ENCODE measurements around the gene MRPL55.
"Not testable (repeated sequence)": the region's sequence is repeated elsewhere in the genome, so short reads cannot be mapped to it uniquely, and the experiment has no call there.

MRPL55 gene

DNA sequence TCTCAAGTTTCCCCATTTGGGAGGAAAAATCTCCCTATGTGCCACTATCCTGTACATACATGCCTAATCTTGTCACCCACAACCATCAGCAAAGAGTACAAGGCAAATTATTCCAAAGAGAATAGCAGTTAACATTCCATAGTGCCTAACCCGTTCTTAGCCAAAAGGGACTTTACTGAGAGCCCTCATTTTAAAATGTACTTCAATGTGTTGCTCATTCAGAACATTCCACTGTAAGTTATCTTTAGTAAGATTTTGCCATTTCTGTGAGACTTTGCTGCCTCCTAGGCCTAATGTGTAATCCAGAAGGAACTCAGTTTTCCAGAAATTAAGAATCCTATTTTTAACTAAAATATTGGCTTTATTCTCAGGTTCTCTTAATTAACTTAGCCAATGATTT is 11.3 kb upstream of the MRPL55 start:
- no peak for DNase-seq

DNA sequence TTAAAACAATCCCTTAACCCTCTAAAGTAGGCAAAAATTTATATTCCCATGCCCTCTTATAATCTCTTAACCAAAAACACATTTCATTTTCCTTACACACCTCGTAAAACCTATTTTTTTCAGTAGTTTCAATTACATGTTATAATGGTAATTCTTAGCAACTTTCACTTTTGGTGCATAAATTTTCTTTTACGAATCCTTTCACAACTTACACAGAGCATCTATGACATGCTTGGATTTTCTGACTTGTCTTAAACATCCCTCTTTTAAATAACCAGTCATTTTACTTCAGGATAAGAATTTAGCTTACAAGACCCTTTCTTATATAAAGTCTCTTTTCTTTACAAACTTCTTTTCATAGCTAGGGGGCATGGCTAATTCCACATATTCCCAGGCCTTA is 8.9 kb upstream of the MRPL55 start:
- DNase-seq, result no peak

DNA sequence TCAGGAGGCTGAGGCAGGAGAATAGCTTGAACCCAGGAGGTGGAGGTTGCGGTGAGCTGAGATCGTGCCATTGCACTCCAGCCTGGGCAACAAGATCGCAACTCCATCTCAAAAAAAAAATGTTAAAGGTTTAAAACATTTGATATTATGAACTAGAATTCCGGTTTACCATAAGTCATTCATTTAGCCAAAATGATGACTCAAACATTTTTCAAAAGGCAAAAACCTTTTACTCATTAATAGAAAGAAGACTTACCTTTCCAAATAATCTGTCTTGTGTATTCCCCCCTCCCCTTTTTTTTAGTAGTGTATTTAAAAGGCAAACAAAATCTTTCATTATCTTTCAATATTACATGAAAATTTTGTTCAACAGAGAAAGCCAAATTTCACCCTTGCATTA is 8.2 kb upstream of the MRPL55 start:
- no peak for DNase-seq

DNA sequence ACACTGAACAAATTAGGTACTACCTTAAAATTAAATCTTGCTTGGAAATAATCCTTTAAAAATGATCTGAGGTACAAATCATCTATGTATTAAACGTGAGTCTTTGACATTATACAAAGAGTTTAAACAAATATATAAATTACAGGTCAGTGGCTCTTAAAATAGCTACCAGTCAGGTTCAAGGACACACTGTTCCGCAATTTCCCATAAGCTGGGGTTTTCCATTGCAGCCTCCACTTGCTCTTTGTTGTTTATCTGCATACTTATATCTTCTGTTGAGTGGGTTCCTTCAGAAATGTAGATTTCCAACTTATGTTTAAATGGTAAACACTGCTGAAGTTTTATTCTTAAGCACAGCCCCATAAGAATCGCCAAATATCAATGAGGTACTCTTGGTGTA is 5.7 kb upstream of the MRPL55 start:
- no peak for DNase-seq

DNA sequence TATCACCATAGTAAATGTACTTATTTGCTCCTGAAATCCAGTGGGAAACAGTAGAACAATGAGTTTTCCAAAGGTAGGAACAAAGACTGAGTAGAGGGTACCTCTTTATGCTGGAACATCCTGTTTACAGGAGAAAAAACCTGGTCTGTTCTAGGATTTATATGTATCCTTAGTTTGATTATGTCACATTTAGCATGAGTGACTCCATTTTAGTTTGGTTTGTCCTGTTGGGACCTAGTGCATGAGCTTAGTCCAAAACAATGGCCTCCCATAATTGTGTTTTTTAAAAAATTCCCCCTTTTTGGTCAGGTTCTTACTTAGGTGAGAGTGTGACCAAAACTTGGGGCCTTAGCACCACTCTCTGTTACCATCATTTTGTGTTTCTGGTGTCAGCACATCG is 3.5 kb upstream of the MRPL55 start:
- DNase-seq, result no peak

DNA sequence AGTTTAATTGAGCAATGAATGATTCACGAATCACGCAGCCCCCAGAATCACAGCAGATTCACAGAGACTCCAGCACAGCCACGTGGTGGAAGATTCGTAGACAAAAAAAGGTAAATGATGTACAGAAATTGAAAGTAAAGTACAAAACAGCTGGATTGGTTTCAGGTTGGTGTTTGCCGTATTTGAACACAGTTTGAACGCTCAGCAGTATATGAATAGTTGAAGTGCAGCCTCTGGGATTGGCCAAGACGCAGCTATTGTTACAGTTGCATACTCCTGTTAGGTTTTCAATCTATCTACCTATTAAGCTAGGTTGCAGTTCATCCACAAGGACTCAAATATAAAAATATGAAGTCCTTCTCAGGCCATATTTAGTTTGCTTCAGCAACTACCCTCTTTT is 3.1 kb upstream of the MRPL55 start:
- no peak for DNase-seq

DNA sequence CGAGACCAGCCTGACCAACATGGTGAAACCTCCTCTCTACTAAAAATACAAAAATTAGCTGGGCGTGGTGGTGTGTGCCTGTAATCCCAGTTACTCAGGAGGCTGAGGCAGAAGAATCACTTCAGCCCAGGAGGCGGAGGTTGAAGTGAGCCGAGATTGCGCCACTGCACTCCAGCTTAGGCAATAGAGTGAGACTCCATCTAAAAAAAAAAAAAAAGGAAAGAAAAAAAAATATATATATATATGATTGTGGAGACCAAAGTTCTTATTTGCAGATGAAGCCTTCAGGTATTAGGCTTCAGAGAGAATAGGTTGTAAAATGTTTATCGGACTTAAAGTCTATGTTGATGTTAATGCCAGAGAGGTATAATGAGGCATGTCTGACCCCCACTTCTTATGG is 2.2 kb upstream of the MRPL55 start:
- not testable (repeated sequence) for DNase-seq

DNA sequence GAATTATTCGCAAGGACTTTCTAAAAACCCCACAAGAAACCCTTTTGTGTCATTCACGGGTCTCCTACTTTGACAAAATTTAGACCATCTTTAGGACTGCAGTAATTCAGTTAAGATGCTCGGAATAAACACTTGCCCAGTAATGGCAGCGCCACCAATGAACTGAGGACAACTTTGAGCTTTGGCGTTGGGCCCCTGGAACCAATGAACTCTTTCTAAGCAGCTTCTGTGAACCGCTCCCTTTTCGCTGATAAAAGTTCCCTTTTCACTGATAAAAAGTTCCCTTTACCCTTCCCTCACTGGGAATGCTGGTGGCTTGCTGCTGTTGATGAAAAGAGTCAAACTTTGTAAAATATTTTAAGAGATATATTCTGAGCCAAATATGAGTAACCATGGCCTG is 1.5 kb upstream of the MRPL55 start:
- no peak for DNase-seq

DNA sequence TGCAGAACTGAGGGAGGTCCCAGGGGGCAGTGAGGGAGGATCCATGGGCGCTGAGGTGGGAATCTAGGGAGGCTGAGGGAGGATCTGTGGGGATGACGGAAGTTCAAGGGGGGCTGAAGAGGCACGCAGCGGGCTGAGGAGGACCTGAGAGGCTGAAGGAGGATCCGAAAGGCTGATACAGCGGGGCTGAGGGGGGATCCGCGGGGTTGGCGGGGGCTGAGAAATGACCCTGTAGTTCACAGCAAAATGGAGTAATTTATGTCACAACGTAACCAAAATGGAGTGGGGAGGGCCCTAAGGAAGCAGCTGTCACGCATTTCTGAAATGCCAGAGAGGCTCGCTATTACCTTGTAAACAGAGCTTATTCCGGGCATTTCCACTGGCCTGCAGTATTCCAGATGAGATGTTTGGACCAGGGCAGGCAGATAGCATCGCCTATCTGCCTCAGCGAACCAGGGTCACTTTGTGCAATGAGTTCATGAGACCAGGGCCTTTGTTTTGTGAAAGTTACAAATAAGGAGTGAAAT is 926 bp upstream of the MRPL55 start:
- peak; percentile 68 for DNase-seq

DNA sequence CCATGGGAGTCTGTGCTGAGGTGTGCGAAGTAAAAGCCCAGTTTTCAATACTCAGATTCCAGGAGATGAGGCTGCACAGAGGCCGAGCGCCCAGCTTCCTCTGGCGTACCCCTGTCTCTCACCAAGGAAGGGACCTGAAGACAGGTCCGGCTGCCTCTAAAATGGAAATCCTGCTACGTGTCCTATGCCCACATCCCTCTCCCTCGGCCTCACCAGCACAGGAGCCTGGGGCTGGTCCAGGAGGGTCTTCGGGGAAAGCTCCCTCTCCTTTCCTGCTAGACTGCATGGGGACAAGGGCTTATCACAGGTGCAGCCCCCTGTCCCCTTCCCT is 392 bp downstream of the MRPL55 start:
- DNase-seq, result no peak

DNA sequence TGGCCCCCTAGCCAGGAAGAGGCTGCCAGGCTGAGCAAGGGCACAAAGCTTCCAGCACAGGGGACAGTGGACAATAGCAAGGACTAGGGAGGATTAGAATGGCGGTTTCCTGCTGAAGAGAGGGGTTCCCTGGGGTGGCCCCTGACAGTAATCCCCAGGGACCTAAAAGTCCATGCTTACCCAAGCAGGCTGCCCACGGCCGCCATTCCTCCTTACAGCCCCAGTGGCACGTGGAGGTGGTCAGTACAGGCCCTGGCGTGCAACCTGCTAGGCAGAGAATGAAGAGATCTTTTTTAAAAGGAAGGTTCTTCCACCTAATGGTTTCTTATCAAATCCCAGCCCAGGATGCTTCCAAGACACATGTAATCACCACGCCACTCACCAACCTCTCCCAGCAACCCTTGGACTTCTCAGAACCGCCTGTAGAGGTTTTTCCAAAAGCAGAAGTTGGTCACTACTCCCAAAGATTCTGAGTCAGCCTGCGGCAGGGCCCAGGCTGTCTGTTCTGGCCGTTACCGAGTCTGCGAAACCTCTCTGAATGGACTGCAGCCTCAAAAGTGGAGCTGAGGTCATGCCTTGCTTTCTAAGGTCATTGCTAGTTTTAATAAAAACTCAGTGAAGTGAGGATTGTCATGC is 926 bp downstream of the MRPL55 start:
- no peak for DNase-seq

DNA sequence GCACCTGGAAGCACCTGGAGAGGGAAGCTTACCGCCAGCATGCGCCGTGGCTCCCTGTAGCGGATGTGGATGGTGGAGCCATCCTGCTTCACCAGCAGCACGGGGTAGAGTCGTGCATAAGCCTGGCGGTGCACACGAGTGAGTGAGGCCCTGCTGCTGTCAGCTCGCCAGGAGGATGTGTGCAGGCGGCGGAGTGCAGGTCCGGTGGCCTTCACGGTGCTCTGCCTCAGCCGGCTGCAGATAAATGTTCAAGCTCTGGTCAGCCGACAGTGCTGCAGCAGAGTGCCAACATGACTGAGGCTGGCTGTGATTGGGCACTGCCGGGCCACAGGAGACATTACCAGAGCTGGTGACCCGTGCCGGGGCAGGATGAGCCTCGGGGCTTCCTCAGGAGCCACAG is 1.5 kb downstream of the MRPL55 start:
- no peak for DNase-seq

DNA sequence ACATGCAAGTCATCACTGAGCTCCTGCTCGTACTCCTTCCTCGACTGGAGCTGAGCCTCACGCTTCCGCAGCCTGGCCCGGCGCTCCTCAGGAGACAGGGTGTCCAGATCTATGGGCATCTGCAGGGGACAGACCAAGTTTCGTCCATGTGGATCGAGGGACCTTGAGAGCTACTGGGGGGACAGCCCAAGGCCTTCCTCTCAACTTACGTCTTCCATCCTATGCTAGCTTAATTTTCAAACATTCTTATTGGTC is 2.4 kb downstream of the MRPL55 start:
- no peak for DNase-seq

DNA sequence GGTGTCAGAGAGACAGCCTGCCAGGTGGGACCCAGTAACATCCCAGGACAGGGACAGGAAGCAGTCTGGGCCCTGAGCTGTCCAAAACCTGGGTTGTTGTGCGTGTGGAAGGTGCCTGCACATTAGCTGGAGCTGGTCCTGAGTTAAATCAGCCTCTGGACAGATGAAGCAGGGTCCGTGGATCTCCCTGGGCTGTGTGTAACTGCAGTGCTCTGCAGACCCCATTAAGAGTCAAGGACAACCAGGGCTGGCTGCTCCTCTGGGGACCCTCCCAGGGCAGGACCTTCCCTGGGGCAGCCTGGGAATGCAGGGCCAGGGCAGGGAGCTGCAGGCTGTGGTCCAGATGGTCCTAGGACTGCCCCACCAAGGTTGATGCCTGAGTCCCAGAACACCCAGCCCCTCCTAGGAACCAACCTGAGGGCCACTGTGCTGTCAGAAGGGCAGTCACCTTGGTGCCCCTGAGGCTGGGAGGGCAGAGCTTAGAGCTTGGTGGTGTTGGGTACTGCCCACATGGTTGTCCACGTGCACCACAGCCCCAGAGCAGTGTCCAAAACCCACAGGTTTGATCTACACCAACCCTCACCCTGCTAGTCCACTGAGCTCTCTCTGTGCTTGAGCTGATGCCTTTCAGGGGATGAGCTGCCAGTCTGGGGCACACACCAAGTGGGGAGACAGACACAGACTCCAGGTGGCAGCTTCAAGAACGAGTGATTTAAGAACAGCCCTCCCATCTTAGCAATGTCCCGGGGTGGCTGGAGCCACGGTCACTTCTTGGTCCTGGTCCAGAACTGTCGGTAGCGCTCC is 2.9 kb downstream of the MRPL55 start:
- no peak for DNase-seq

DNA sequence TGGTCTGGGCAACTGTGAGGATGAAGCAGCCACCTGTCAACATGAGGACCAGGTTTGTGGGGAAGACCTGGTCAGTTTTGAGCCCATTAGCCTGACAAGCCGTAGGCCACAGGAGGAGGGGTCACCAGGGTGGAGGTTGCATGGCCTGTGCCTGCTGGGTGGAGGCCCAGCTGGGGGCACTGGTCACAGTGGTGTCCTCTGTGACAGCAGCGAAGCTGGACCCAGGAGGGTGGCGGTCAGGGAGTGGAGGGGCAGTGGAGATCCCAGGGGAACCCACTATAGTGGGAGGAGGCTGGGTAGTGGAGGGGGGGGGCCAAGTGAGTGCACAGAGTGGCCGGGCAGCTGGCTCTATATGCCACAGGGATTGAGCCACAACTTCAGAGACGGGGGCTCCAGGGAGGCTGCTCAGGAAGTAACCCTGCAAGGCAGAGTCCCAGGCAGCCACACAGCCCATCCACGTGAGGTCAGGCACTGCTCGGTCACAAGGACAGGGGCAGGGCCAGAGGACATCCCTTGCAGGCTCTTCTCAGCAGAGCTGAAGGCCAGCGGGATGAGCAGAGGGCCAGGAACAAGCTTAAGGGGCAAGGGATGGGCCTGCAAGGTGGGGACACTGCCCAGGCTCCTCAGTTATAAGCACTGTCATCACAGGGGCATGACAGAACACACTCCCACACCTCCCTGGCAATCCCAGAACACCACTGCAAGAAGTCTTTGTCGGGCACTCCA is 3.7 kb downstream of the MRPL55 start:
- DNase-seq, result no peak

DNA sequence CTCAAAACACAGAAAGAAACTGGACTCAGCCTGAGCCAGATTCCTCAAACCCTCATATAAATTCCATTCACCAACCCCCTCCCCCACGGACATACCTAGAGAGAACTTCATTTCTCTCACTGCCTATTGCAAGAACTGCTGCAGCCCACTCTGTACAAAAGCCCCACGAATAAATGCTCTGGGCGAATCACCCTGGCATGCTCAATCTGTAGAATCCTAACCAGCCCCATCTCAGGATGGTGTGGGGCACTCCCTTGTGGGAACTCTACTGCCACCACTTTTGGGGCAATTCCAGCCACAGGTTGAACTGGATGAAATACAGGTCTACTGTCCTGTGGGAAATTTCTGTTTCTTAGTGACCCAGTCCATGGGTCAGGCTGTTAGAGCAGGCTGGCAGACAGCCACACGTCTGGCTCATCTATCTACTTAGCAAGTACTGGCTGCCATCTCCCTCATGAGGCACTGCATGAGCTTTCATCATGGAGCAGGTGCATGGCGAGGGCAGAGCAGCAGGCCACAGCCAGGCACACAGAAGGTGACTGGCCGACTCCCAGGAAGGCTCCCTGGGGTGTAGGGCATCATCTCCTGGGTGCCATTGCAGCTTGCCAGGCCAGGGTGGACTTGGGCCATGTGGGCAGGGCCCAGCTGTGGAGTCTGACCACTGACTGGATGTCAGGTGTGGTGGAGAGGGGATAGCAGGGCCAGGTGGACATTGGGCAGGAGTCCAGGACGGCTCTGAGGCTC is 4.4 kb downstream of the MRPL55 start:
- no peak for DNase-seq

DNA sequence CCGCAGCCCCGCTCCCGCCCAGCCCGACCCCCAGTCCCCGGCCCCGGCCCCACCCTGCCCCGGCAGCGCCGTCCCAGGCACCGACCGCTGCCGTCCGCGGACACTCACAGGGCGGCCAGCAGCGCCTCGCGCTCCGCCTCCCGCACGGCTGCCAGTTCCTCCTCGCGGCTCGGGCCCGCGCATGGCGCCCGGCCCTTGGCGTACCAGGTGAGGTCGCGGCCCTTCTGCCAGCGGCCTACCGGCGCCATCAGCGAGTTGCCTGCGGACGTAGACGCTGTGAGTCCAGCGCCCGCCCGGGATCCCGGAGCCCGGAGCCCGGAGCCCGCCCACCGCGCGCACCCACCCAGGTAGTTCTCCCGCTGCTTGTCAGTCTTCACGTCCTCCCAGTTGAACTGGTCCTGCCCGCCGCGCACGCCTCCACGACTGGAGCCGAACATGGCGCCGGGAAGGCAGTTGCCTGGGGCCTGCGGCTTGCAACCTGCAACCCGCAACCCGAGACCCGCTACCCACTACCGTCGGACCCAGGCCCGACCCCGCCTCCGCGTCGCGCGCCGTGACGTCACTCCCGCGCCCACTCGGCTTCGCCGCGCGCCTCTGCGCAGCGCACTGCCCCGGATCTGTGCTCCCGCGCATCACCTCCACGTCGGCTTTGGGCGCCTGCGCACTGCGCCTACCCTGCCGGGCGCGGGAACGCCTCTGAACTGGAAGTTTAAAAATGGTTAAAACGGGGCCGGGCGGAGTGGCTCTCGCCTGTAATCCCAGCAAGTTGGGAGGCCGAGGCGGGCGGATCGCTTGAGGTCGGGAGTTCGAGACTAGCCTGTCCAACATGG is 6.1 kb downstream of the MRPL55 start, which contains the start of gene C1orf35:
Gene C1orf35 (minus strand): TSS at position 535 of the 830 bp plus-strand sequence. CDS start 98 bp downstream, at position 437.
- DNase-seq, result peak; percentile 96

DNA sequence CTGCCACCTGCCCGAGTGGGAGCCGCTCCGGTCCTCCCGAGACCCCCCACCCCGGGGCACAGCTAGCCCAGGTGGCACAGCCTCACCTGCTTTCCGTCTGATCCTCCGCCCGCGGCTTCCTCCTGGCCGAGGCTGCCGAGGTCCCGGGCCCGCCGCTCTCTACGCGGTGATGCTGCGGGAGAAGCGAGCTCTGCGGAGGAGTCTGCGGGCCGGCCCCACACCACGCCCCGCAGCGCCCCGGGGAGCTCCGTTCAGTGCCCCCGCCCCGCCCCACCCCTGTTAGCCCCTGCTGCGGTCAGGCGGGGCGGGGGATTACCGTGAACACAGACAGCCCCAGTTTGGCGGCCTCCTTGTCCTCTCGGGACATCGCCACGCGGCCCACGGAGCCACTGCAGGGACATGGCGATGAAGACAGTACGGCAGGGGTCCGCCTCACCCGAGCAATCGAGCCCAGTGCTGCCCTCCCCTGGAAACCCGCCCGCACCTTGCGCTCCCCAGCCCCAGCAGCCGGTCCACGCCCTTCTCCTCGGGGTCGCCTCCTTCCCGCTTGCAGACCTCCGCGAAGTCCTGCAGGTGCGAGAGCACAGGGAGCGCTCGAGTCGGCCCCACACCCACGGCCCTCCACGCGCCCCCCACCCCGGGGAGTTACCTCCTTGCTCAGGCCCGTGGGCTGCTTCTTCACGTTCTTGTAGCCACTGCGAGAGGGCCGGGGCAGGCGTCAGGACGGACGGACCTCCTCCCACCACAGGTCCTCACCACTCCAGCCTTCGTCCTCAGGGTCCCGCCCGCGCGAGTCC is 6.9 kb downstream of the MRPL55 start:
- DNase-seq, result peak; percentile 49

DNA sequence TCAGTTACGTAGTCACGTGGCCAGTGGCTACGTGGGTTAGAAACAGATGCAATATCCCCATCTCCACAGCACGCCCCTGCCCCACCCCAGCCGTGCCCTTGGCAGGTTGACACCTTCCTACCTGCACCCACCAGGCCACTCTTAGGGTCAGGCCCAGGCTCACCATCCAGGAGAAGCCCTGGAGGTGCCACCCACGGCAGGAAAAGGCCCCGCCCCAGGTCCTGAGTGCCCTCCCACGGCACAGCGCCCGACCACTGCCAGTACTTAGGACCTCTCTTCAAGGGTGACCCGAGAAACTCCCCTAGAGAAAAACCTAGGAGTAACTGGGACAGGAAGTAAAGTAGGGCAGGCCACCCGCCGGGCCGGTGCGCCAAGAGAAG is 7.5 kb downstream of the MRPL55 start:
- no peak for DNase-seq

DNA sequence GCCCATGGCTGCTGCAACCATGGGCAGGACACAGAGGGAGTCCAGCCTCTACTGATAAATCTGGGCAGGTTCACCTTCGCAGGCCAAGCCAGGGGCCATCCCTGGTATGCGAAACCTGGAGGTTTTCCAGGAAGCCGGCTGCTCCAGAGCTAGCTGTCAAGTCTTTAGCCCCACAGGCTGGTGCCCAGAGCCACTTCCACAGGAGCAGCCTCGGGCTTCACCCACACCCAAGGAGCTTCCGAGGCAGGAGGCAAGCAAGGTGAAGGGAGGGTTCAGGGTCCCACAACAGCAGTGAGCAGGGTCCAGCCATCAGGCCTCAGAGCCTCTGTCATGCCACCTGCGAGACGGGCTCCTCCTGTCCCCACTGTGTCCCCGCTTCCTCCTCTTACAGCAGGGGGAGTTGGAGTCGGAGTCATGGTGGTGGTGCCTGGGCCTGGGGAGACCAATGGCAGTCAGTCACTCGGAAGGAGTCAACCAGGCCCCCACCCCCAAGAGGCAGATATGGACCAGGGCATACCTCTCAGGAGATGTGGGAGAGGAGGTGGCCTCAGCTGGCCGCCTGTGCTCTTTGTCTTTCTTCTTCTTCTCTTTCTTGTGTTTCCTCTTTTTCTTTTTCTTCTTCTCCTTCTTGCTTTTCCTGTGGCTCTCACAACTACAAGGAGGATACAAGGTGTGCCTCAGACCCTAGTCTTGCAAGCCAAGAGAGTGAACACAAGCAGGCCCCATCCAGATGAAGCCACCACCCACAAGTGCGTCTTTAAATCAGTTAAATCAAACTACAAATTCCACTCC is 8.1 kb downstream of the MRPL55 start:
- DNase-seq, result no peak

DNA sequence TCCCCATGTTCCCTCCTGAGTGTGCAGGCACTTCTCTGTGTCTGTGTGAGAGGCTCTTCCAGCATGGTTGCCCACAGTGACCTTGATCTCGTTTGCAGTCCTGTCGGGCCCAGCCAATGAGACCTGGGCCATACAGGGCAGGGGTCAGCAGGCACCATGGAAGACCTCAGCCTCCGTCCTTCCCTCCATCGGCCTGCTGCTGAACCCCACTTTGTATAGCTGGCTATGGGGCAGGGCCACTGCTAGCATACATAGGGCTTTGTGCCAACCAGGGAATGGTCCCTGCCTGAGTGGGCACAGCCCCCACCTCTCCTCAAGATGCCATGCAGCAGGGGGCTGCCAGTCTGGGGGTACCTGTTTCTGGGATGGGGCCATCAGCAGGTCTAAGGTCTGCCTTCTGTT is 9.8 kb downstream of the MRPL55 start:
- DNase-seq, result no peak
